ENCODE data around the gene CACNA2D4.

Gene CACNA2D4

DNA sequence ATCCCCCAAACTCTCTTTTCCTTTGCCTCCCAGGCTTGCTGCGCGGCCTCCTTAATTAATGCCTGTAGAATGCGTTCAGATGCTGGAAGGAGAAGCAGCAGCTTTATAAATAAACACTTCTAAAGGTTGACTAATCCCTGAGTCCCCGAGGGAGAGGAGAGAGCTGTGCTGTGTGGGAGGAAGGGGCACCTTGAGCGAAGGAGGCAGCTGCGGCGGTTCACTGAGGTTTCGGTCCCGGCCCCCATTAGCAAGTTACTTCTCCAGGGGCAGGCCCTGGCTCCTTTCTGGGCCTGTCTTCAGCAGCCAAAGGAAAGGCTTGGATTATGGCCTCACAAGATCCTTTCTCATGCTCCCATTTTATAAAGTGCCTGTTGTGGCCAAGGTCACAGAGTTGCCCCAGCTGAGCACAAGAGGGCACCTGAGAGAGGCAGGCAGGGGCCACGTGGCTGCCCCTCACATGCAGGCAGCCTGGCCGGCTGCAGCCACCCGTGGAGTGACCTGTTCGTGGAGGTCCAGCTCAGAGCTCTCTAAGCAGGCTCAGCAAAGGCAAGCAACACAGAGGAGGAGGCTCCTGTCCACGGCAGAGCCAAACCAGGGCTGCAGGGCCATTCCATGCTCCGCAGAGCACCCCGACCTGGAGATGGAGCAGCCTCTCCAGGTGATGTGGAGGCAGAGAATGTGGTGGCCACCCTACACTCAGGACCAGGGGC lies 15.0 kb upstream of the CACNA2D4 start:
- DNase-seq (ENCODE audit: low read depth, low spot score): no peak

DNA sequence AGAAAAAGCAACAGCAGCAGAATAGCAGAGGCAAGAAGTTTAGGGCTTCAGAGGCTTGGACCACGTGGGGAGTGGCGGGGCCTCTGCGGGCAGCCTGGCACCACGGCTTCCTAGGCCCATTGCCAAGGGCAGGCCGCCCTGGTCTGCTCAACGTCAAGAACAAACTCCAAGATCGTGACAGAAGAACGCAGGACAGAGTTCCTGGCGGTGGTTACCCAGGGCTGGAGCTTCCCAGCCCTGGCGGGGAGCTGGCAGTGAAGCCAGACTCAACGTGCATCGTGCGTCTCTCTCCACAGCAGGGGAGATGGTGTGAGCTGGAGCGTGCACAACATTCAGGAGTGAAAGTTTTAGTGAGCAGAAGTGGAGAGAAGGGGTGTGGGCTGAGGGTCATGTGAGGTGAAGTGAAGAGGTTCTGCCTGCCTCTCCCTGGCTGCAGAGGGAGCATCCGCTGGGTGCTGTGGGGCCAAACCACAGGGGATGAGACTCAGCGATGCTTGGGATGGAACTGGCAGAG lies 13.9 kb upstream of the CACNA2D4 start:
- DNase-seq (ENCODE audit: low read depth, low spot score): no peak

DNA sequence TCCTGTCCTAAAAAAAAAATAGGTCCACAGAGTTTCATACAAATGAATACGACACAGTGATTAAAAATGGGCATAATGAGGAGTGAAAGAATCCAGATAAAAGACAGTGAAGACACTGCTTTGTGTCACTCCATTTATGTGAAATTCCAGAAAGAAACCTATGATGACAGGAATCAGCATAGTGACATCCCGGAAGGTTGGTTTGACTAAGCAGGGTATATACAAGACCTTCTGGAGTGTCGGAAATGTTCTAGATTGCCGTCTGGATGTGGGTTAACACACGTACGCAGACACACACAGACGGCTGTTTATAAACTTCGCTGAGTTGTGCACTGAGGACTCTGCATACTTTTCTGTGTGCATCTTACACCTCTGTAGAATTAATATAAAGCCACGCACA lies 13.2 kb upstream of the CACNA2D4 start:
- no peak for DNase-seq (ENCODE audit: low read depth, low spot score)

DNA sequence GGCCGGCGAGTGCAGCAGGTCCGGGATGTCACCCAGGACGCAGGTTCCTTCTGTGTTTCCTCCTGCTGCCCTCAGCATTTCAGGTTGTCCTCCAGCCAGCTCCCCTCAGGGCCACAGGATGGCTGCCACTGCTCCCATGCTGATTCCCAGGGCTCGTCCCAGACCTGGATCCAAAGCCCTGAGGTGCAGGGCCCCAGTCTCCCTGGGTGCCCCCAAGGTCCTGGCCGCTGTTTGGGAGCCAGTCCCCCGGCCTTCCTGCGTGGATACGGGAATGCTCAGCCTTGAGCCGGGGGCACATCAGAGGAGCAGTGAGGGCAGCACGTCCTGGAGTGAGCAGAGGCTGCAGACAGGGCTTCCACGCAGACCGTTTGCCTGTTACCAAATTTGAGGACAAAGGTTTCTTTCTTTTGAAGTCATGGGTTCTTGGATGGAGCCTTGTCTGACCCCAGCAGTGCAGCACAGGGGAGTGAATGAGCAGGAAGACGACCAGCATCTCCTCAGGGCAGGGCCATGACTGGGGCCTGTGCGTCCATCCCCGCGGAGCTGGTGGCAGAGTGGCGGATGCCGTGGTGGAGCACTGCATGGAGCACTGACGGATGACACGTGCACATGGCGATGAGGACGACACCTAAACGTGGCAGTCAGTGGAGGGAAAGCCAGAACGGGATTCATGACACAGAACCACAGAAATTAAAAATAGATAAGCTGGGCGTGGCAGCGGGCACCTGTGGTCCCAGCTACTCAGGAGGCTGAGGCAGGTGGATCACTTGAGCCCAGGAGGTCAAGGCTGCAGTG lies 12.5 kb upstream of the CACNA2D4 start:
- no peak for DNase-seq (ENCODE audit: low read depth, low spot score)

DNA sequence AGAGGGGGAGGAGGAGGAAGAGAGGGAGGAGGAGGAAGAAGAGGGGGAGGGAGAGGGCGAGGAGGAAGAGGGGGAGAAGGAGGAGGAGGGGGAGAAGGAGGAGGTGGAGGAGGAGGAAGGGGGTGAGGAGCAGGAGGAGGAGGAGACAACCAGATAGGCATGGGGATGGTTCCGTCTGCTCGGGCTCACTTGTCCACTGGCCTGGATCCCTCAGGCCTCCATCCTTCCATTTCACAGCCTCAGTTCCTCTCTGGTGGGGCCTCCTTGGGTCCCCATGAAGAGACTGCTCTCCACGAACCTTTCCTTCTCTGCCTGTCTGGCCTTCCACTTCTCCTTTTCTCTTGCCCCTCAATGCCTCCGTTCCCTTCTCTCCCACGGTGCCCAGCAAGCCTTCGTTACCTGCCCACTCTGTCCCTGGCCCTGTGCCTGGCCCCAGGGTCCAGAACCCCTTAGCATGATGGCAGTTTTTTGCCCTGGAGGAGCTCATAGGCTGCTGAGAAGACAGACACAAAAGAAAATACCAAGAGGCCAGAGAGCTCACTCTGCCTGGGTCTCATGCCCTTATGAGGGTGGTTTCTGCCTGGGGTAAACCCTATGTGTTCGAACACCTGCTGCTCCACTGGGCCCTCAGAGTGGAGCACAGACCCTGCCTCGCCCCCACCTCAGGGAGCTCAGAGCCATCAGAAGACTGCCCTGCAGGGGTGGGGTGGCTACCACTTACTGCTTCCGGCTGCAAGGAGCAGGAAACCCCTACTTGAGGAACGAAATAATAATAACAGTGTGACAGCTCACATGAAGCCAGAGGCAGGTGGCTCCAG lies 11.7 kb upstream of the CACNA2D4 start:
- DNase-seq (ENCODE audit: low read depth, low spot score): no peak

DNA sequence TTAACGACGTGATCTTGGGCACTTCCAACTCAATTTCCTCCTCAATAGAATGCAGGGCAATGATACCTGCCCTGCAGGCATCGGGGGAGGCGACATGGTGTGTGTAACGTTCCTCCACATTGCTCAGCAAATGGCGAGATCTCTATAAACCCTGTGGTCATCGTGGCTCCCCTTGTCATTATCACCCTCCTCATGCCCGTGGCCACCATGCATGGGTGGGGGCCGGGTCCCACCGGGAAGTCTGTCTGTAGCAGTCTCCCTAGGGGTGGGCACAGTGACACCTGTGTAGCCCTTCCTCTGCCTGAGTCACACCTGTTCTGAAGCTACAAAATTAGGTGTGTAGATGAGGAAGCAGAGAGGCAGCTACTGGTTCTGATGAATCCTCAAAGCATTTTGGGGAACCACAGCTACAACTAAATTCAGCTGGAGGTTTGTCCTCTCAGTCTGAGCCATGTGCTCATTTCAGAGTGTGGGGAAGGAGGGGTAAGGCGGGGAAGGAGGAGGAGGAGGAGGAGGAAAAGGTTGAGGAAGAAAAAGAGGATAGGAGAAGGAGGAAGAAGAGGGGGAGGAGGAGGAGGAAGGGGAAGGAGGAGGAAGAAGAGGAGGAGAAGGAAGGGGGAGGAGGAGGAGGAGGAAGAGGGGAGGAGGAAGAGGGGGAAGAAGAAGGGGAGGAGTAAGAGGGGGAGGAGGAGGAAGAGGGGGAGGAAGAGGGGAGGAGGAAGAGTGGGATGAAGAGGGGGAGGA lies 11.0 kb upstream of the CACNA2D4 start:
- DNase-seq (ENCODE audit: low read depth, low spot score): no peak

DNA sequence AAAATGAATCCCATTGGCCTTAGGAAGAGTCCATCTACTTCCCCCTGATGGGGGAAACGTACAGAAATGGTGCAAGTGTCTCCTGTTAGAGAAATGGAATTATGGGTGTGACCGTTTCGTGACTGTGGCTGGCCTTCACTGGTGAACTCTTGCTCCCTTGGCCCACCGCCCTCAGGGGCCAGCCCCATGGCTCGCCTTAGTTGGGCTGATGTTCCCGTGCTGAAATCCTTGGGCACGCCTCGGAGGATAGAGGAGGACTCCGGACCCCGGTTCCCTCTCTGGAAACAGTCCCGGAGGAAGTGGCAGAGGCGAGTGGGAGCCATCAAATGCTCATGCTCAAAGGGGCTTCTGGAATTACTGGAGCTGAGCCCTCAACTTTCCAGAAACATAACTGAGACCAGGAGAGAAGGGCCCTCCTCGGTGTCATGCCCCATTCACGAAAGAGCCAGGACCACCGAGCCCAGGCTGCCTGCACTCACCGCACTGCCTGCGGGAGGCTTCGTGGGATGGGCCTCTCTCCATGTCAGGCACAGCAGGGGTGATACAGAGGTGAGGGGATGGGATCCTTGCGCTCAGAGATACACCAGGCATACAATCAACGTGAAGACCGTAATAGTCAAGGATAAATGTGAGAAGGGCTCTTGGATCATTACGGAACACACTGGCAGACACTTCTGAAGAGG lies 10.1 kb upstream of the CACNA2D4 start:
- no peak for DNase-seq (ENCODE audit: low read depth, low spot score)

DNA sequence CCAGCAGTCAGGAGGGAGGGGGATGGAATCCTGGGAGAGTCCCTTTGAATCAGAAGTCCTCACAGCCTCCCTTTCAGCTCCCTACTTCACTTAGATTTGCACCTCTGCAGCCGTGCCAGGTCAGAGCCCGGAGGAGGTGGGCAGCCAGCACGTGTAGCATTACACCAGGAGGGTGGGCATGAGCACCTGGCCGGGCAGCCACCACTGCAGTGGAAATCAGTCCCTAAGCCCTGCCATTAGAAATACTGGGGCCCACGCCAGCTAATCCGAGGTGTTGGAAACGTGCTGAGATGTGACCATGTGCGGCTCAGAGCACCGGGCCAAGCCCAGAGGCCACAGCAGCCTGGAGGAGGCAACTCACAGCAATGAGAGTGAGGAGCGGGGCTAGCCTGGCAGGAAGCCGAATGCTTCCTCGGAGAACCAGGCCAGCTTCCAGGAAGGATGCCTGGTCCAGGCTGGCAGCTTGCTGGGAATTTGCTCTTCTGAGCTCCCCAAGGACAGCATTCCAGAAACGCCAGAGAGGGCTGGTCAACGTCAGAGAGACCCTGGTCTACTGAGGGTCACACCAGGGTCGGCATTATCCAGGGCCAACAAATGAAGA lies 9.4 kb upstream of the CACNA2D4 start:
- no peak for DNase-seq (ENCODE audit: low read depth, low spot score)

DNA sequence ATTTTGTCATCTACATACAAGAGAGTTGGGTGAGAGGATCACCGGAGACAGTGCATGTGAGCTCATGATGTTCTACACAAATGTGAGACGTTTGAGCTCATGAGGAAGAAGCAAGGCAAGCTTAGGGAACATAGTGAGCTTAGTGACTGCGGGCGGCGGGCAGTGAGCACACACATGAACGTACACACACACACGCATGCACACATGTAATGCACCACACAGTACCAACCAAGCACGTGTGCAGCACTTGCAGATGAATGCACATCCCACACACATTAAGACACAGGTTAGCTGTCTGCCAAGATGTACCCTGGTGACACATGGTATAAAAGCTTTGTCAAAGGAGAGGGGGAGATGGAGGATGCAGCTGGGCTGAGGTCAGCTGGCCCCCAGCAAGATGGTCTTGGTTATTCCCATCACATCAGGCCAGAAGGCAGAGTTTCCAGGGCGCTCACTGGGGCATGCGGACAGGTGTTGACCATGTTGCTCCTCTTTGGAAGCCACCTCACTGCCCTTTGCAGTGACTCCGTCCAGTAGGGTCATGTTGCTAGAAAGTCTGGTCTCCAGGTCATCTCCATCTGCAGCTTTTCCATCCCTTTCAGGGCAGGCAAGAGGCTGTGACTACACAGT lies 8.7 kb upstream of the CACNA2D4 start:
- no peak for DNase-seq (ENCODE audit: low read depth, low spot score)

DNA sequence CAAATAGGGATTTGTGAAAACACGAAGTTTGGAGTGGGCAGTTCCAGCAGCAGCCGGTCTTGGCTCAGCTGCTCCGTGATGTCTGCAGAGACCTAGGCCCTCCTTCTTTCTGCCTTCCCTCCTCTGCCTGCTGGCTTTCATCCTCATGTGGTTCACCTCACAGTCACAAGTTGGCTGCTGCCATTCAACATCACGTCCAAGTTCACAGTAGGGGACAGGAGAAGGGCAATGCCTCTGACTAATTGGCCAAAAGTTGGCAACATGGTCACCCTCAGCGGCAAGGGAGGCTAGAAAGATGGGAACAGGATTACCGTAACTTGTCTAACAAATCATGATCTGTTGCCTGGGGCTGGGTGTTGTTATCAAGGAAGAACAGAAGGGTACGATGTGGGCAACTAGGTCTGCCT lies 7.8 kb upstream of the CACNA2D4 start:
- no peak for DNase-seq (ENCODE audit: low read depth, low spot score)

DNA sequence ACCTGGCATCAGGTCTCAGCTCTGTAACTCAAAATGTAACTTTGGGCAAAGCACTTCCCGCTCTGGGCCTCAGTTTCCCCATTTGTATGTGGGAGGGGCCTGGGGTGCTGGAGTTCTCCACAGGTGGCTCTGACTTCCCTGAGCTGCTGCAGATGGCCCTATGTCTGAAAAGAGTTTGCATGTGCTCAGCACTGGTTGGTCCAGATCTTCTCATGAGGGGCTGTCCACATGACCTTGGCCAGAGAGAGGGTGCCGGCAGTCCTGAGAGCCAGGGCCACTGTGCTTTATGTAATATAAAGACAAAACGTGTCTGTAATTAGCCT lies 7.2 kb upstream of the CACNA2D4 start:
- DNase-seq (ENCODE audit: low read depth, low spot score): no peak

DNA sequence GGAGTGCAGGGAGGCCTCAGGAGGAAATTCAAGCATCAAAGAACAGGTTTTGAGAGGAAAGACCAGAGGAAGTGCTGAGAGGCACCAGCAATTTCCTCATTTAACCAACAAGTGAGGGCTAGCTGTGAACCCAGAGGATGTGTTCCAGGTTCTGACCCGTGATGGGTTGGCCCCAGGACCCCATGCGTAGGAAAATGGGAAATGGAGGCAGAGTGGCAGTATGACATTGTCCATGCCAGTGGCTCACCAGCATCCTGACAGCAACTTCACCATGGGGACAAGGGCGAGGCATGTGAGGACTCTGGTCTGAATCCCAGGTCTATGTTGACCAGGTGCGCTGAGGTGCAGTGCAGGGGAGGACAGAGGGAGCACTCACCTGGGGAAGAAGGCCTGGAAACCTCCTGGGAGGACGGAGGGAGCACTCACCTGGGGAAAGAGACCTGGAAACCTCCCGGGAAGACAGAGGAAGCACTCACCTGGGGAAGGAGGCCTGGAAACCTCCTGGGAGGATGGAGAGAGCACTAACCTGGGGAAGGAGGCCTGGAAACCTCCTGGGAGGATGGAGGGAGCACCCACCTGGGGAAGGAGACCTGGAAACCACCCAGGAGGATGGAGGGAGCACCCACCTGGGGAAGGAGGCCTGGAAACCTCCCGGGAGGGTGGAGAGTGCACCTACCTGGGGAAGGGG lies 6.7 kb upstream of the CACNA2D4 start:
- DNase-seq (ENCODE audit: low read depth, low spot score): no peak

DNA sequence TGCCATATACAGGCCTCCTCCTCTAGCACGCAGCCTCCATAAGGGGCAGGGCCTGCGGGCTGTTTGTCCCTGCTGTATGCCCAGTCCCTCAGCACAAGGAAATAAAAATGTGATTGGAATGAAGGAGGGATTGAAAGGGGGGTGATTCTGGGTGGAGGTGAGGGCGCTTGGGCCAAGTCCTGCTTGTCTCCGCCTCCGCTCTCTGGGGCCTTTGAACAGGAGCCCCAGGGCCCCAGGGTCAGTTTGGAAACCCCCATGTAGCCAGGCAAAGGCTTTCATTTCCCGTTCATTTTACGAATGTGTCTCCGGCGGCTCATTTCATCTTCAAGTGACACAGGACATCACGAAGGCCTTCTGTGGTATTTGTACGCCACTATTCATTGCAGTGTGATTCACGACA lies 4.5 kb upstream of the CACNA2D4 start:
- no peak for DNase-seq (ENCODE audit: low read depth, low spot score)

DNA sequence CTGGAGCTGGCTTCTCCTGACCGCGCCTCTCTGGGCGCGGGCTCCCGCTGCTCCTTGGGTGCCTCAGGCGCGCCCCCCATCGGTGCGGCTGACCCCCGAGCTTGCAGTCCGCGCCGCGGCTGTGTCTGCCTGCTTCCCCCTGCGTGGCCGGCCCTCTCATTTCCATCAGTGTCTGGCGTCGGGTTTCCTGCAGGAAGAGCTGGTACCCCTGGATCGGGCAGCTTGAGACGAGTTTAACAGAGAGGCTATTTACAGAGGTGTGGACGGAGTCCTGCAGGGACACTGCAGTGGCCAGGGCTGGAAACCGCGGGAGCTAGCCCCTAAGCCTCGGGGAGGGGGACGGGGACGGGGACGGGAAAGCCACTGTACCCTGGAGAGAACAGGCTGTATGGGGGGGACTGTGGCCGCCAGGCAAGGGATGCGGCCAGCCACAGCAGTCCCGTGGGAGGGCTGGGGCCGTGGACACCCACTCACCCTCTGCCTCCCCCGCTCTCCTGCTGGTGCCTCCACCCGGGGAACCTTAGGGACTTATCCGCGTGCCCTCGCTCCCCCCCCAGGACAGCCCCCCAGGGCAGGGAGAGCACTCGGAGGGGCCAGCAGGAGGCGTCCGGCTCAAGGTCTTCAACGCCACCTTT lies 3.7 kb upstream of the CACNA2D4 start:
- DNase-seq (ENCODE audit: low read depth, low spot score): no peak

DNA sequence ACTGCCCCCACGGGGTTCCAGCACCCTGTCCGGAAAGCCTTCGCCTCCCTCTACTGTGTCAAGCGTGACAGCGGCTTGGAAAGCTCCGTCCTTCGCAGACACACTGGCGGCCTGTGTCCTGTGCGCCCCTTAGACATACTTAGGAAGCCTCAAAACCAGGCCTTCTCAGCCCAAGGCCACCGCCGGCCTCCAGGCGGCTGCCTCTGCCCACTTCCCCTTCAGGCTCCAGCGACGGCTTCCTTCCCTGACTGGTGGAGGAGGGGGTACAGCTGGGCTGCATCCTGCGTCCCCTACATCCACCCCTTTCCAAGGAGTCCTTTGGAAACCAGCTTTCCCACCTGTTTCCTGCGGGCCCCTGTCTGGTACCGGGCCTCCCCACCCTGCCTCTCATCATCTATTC lies 2.5 kb upstream of the CACNA2D4 start:
- DNase-seq (ENCODE audit: low read depth, low spot score): no peak

DNA sequence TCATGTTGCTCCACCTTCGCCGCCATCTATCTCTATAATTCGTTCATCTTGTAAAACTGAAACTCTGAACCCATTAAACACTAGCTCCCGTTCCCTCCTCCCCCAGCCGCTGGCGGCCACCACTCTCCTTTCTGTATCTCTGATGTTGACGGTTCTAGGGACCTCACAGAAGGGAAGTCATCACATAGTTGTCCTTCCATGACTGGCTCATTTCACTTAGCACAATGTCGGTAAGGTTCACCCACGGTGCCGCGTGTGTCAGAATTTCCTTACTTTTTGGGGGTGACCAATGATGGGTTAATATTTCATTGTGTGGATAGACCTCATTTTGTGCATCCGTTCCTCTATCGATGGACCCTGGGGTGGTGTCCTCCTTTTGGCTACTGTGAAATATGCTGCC lies 2.0 kb upstream of the CACNA2D4 start:
- DNase-seq (ENCODE audit: low read depth, low spot score): no peak

DNA sequence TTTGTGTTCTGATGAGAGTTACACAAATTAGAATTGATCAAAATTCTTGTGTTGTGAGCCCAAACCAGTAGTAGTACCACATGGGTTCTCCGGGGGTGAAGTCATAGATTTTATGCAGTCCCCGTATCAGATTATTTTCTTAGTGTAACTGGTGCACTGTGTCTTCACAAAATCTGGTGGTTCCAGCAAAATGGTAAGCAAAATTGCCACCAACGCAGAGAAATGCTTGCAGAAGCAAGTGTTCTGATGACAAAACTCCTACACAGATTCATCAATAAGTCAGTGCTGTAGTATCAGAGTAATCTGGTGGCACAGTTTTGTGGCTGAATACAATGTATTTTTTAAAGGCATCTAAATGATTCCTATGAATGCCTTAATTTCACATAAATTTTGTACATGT lies 1.3 kb upstream of the CACNA2D4 start:
- no peak for DNase-seq (ENCODE audit: low read depth, low spot score)

DNA sequence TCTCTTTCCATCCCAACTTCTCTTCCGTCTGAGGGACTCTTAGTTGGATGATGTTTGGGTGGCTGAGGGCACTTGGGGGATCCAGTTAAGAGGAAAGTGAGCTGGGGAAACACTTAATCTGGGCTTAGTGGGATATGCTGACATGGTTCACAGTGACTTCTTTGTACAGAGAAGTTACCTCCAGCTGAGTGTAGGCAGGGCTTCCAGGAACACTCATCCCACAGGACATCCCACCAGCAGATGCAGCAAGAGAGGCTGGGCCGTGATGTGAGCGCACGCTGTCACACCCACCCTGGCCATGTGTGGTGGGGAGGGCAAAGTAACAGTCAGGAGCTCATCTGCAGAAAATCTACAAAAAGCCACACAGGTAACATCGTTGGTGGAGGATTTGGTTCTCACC lies 832 bp upstream of the CACNA2D4 start:
- no peak for DNase-seq (ENCODE audit: low read depth, low spot score)

DNA sequence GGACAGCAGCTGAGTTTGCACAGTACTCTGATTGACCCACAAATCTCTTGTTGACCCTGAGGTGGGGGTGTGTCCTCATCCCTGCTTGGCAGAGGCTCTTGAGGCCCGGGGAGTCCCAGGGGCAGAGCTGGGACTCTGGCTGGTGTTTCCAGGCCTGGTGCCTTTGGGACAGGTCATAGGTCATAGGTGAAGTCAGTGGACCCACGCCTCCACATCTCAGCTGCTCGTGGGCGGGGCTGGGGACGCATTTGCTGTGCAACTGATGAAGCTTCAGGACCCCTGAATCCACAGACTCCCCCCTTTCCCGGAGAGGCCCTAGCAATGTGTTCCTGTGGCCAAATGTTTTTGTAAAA lies 408 bp upstream of the CACNA2D4 start:
- DNase-seq (ENCODE audit: low read depth, low spot score): no peak

All from iPS DF 19.7 (cell line).